Neural progenitor cell (in vitro differentiated cells): ENCODE measurements around the gene GNAT1.

ENCODE experiments used
- CTCF ChIP-seq: fragments of 200-600 bp; sonication (generic); IDR thresholded peaks from 2 replicates; pipeline ENCODE4 v1.5.1; 2017; ENCODE audit warnings: antibody characterized with exemption, mild to moderate bottlenecking
- EZH2 ChIP-seq: fragments of 200-600 bp; sonication (generic); IDR thresholded peaks from 2 replicates; pipeline ENCODE4 v1.6.1; 2017; ENCODE audit warnings: antibody characterized with exemption, mild to moderate bottlenecking, moderate library complexity
- EZH2phosphoT487 ChIP-seq: fragments of 200-600 bp; sonication (generic); IDR thresholded peaks from 2 replicates; pipeline ENCODE4 v1.6.1; 2017; ENCODE audit warnings: antibody characterized with exemption

- no peak for TF ChIP-seq EZH2
- TF ChIP-seq CTCF, result no peak
- TF ChIP-seq EZH2phosphoT487, result no peak
These were observed 5.3 kb upstream of the GNAT1 start for GRCh38 chr3:50186096-50186495.
